Stomach (tissue), 9 donors: ENCODE measurements around the gene ESPNL. TPM values are rescaled to one million over a fixed set of nuclear protein-coding genes. Genes with fewer than 3 reads are reported as not detected.

Source experiments
- DNase-seq, 2 donors: peaks; one replicate each; pipeline versions ENCODE4 v3.0.0 to v3.0.0-alpha.2; 2013 to 2019
- H3K27ac ChIP-seq, 5 donors: fragments of 200-600 bp in 4 of 5; sonication (generic) in 4 of 5; one replicate each; pipeline ENCODE4 v1.5.1; 2013 to 2019; ENCODE audit warnings: mild to moderate bottlenecking in 1 of 5, moderate library complexity in 1 of 5
- H3K27me3 ChIP-seq, 3 donors: fragments of 200-600 bp; sonication (generic); one replicate each; pipeline ENCODE4 v1.5.1; 2017 to 2019; ENCODE audit warnings: mixed run types in 1 of 3
- H3K36me3 ChIP-seq, 4 donors: fragments of 200-600 bp; sonication (generic); 1 replicate in 3 of 4; 2 replicates in 1 of 4; pipeline ENCODE4 v1.5.1; 2016 to 2019
- H3K4me1 ChIP-seq, 4 donors: fragments of 200-600 bp; sonication (generic); one replicate each; pipeline ENCODE4 v1.5.1; 2016 to 2019
- H3K4me3 ChIP-seq, 4 donors: fragments of 200-600 bp; sonication (generic) in 3 of 4; one replicate each; pipeline ENCODE4 v1.5.1; 2016 to 2019; ENCODE audit warnings: mild to moderate bottlenecking in 1 of 4
- H3K9me3 ChIP-seq, 4 donors: fragments of 200-600 bp; sonication (generic); one replicate each; pipeline ENCODE4 v1.5.1; 2016 to 2019
- EP300 ChIP-seq: sonication (generic); formaldehyde crosslinking; IDR thresholded peaks from one replicate; pipeline ENCODE4 v1.6.1; 2017; ENCODE audit warnings: antibody characterized with exemption
- POLR2A ChIP-seq, 4 donors: fragments of 450-650 bp; IDR thresholded peaks; one replicate each; pipeline ENCODE4 v1.6.1; 2016; ENCODE audit warnings: antibody characterized with exemption in 4 of 4, control low read depth in 2 of 4, mild to moderate bottlenecking in 1 of 4, moderate library complexity in 1 of 4
- POLR2AphosphoS5 ChIP-seq, 3 donors: sonication (generic); formaldehyde crosslinking; IDR thresholded peaks; one replicate each; pipeline ENCODE4 v1.6.1; 2016; ENCODE audit warnings: antibody characterized with exemption in 3 of 3
- WGBS, 5 donors: extraction: QIAGEN DNeasy Blood & Tissue Kit in 3 of 5; methylation state at CpG; one replicate each; pipeline versions ENCODE4 v1.1.5 to v1.1.7; 2013 to 2018; 5-methylcytosine and 5-hydroxymethylcytosine counted together
- intact Hi-C: fragments of 100-400 bp; cut with DNase I; formaldehyde crosslinking; loops from one replicate; pipeline ENCODE4 v1.15.1; 2023; ENCODE audit warnings: low total_unique reads
- polyA plus RNA-seq, 3 donors: library from polyadenylated mRNA; stranded (reverse); fragments of 200-250 nt; gene quantifications; one replicate each; pipeline ENCODE4 v1.2.3, GENCODE V29; 2013
- total RNA-seq, 5 donors: library from RNA; depleted of rRNA; stranded (reverse); fragments of >200 nt; gene quantifications; one replicate each; pipeline versions ENCODE4 v1.1.0 to v1.2.3, GENCODE V29; 2014 to 2016
- TF ChIP-seq, protein P1 (sequence below), 7 experiments: fragments of 450-650 bp in 4 of 7; fragments of 200-600 bp in 3 of 7; sonication (generic) in 3 of 7; IDR thresholded peaks; one replicate each; pipeline ENCODE4 v1.5.1; 2016 to 2019; ENCODE audit warnings: antibody characterized with exemption in 7 of 7, control low read depth in 2 of 7, mild to moderate bottlenecking in 1 of 7
- donor health status: healthy with polysubstance abuse.
- donor health status: Bipolar disorder and iron deficiency.
- donor health status: healthy.

Gene ESPNL
- total and polyA plus RNA-seq, 8 donors: 0.05 to 1.3 (median 0.31) TPM; not detected in 3

GRCh38 chr2:238081561-238081960, 18.6 kb upstream of the ESPNL start:
- WGBS, 5 donors: 94 to 96% (median 95%) methylated on average over 16 of the region's 16 CpGs
- intact Hi-C loops: no loop called here
- peaks cover 25 to 55% (median 51%) of the 10 kb centered on the region in 4 donors for H3K36me3 ChIP-seq
- no peaks in the 10 kb centered on the region for H3K27me3 ChIP-seq
- H3K4me1 ChIP-seq: no peaks in the 10 kb centered on the region
- H3K4me3 ChIP-seq: no peak overlapping the region
- no peaks in the 10 kb centered on the region for H3K9me3 ChIP-seq
- H3K27ac ChIP-seq: no peak overlapping the region
- TF ChIP-seq EP300: no peak
- TF ChIP-seq POLR2A (IDR thresholded peaks at IDR 0.05): no peak
- TF ChIP-seq, protein P1, sequence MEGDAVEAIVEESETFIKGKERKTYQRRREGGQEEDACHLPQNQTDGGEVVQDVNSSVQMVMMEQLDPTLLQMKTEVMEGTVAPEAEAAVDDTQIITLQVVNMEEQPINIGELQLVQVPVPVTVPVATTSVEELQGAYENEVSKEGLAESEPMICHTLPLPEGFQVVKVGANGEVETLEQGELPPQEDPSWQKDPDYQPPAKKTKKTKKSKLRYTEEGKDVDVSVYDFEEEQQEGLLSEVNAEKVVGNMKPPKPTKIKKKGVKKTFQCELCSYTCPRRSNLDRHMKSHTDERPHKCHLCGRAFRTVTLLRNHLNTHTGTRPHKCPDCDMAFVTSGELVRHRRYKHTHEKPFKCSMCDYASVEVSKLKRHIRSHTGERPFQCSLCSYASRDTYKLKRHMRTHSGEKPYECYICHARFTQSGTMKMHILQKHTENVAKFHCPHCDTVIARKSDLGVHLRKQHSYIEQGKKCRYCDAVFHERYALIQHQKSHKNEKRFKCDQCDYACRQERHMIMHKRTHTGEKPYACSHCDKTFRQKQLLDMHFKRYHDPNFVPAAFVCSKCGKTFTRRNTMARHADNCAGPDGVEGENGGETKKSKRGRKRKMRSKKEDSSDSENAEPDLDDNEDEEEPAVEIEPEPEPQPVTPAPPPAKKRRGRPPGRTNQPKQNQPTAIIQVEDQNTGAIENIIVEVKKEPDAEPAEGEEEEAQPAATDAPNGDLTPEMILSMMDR (IDR thresholded peaks at IDR 0.05): no peak
- no peak for TF ChIP-seq POLR2AphosphoS5 (IDR thresholded peaks at IDR 0.05)
- no peak for DNase-seq

GRCh38 chr2:238082151-238082550, 18.0 kb upstream of the ESPNL start:
- Histone ChIP-seq H3K27ac (no peak overlapping the region), H3K4me3 (no peak overlapping the region), H3K9me3 (no peaks in the 10 kb centered on the region), H3K36me3 (peaks cover 25 to 54% (median 51%) of the 10 kb centered on the region in 4 donors), H3K27me3 (no peaks in the 10 kb centered on the region), H3K4me1 (no peaks in the 10 kb centered on the region)
- peak in 1 of 2 donors; percentile 15 for DNase-seq
- intact Hi-C loops: no loop called here
- no peak for TF ChIP-seq EP300
- TF ChIP-seq, protein P1 (IDR thresholded peaks at IDR 0.05): no peak
- TF ChIP-seq POLR2A (IDR thresholded peaks at IDR 0.05): no peak
- no peak for TF ChIP-seq POLR2AphosphoS5 (IDR thresholded peaks at IDR 0.05)
- WGBS, 5 donors: 91 to 96% (median 94%) methylated on average over 13 to 17 of the region's 17 CpGs

DNA sequence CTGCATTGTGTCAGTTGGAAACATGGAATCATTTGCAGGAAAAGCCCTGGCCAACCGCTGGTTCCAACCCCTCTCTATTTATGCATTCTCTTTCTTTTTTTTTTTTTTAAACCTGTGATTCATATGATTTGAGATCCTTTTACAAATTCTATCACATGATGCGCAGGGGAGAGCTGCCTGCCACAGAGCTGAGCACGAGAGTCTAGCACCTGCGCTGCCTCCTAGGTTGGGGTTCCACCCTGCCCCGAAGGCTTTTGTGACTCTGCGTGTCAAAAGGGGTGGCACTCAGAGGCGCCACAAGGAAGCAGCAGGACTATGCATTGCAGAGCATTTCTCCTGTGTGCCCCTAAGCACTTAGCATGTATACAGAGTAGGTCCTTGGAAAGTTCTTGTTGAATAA, 17.3 kb upstream of the ESPNL start:
- DNase-seq: peak in 1 of 2 donors; percentile 7
- Histone ChIP-seq H3K4me3 (no peak overlapping the region), H3K9me3 (no peaks in the 10 kb centered on the region), H3K27ac (no peak overlapping the region), H3K27me3 (no peaks in the 10 kb centered on the region), H3K4me1 (no peaks in the 10 kb centered on the region), H3K36me3 (peaks cover 25 to 48% (median 44%) of the 10 kb centered on the region in 4 donors)
- 83 to 97% (median 91%) methylated on average over 7 of the region's 7 CpGs for WGBS, 5 donors
- intact Hi-C loops: no loop called here
- no peak for TF ChIP-seq POLR2A (IDR thresholded peaks at IDR 0.05)
- no peak for TF ChIP-seq EP300

- no peak for TF ChIP-seq EP300
- TF ChIP-seq POLR2A (IDR thresholded peaks at IDR 0.05): no peak
- Histone ChIP-seq H3K27ac (no peak overlapping the region), H3K9me3 (no peaks in the 10 kb centered on the region), H3K4me3 (no peak overlapping the region), H3K4me1 (no peaks in the 10 kb centered on the region), H3K36me3 (peaks cover 25 to 48% (median 43%) of the 10 kb centered on the region in 4 donors), H3K27me3 (no peaks in the 10 kb centered on the region)
- peak in 1 of 2 donors; percentile 18 for DNase-seq
- 80 to 100% (median 98%) methylated on average over 5 of the region's 5 CpGs for WGBS, 5 donors
- intact Hi-C loops: no loop called here
Observed at GRCh38 chr2:238083919-238084318, 16.2 kb upstream of the ESPNL start.

DNA sequence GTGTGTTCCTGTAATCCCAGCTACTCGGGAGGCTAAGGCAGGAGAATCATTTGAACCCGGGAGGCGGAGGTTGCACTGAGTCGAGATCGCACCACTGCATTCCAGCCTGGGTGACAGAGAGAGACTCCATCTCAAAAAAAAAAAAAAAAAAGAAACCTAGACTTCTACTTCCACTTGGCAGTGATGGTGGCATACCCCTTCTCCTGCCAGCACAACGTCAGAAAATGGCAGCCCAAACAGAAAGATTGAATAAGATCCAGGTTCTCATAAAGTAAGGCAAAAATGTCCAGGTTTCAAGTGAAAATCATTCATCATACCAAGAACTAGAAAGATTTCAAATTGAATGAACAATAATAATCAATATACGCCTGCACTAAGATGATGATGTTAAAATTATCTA, 15.4 kb upstream of the ESPNL start:
- Histone ChIP-seq H3K9me3 (no peaks in the 10 kb centered on the region), H3K4me1 (no peaks in the 10 kb centered on the region), H3K36me3 (peaks cover 25 to 48% (median 43%) of the 10 kb centered on the region in 4 donors), H3K27me3 (no peaks in the 10 kb centered on the region), H3K4me3 (no peak overlapping the region), H3K27ac (no peak overlapping the region)
- 92 to 96% (median 94%) methylated on average over 7 of the region's 7 CpGs for WGBS, 5 donors
- intact Hi-C loops: no loop called here
- TF ChIP-seq, protein P1 (IDR thresholded peaks at IDR 0.05): no peak
- TF ChIP-seq POLR2A (IDR thresholded peaks at IDR 0.05) (no peak), EP300 (no peak), POLR2AphosphoS5 (IDR thresholded peaks at IDR 0.05) (no peak)
- DNase-seq: no peak
